GM21360 (cell line): ENCODE data around the gene PURA.
A peak's percentile ranks its signal among the peaks of the same experiment; 100 is the strongest.
"Not testable (repeated sequence)": the region's sequence is repeated elsewhere in the genome, so short reads cannot be mapped to it uniquely, and the experiment has no call there.

Source experiments
- ATAC-seq: cut with Tn5 transposase; IDR thresholded peaks from one replicate; pipeline ENCODE4 v1.9.1; 2021; ENCODE audit warnings: mild to moderate bottlenecking, moderate library complexity; ENCODE audit not compliant: unreplicated experiment

PURA gene

DNA sequence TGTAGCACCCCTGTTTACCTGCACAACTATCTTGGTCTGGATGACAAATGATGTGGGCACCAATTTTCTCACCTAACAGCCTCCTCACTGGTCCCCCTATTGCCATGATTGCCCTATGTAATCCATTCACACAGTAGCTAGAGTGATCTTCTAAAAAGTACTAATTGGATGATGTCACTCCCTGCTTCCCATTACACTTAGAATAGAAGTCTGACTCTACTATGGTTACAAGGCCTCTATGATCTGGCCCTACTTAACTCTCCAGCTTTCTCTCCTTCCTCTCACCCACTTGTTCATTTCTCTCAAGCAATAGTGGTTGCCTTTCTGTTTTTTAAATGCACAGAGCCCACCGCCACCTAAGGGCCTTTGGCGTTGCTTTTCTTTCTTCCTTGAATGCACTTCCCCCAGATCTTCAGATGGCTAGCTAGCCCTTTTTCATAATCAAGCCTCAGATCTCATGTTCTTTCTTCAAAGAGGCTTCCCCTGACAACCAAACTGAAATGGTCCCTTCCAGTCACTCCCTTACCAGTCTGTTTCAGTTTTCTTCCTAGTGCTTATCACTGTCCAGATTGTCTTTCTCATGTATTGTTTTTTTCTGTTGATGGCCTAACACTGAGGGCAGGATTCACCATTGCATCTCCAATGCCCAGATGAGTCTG, 20.5 kb downstream of the PURA start:
- no peak for ATAC-seq

DNA sequence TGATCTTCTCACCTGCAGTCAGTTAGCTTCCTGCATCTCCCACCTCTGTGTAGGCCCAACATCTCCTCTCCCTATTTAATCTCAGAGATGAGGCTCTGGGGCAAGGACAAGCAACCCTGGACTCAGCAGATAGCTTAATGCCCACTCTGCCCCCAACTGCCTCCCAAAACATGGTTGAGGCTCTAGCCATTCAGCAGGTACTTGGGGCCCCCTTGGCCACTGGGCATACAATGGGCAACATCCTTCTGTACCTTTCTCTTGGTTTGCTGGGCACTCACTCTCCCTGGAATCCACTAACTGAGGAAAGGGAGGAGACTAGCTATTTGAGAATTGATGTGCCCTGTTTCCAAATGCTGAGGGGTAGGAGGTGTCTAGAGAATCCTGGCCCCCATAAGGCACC, 21.2 kb downstream of the PURA start:
- no peak for ATAC-seq

DNA sequence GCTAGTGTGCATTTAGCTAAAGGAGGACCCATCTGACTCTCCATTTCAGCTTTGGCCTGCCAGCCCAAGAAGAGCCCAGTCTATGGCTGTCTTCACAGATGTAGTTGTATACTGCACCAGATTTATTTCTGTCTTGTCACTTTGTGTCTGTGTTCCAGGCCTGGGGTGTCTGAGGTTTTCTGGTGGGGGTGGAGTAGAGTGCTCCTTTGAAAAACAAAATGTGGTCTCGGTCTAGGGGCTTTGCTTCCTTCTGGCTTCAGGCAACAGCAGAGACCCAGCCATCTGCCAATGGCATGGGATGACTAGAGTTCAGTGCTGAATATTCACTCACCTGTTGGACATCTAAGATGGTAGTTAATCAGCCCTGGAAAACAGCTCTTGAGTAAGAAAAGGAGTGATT, 22.7 kb downstream of the PURA start:
- ATAC-seq = no peak

DNA sequence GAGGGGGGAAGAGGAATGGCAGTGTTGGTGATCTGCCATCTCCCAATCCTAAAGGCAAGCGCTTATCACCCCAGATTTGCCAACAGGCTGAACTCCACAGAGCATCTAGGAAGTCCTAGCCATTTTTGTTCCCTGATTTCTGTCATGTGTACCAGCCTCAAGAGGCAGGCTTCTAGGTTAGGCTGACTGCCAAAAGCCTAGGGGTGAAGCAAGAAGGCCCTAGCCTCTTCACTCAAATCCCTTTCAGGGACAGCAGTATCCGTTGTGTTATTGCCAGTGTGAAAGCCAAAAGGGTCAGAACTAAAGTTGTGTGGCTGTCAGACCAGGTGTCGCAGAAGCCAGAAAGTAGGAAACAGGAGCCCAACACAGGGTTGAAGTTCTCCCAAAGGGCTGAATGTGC, 26.5 kb downstream of the PURA start:
- ATAC-seq = no peak

DNA sequence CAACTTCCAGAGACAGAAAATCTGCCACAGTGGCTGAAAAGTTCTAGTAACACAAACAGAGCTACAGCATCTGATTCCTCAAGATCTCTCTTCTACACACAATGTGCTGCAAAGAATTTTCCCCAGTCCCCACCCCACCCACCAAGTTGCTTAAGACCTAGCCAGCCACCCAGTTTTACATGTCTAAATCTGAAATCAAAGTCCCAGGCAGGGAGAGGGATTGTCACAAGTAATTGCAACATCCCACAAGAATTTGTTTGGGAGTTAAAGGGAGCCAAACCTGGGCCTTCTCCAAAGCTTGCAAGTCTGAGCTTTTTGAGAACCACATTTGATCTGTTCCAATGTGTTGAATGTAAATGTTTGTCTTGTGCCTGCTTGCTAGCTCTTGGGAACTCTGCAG, 27.3 kb downstream of the PURA start:
- ATAC-seq = no peak

DNA sequence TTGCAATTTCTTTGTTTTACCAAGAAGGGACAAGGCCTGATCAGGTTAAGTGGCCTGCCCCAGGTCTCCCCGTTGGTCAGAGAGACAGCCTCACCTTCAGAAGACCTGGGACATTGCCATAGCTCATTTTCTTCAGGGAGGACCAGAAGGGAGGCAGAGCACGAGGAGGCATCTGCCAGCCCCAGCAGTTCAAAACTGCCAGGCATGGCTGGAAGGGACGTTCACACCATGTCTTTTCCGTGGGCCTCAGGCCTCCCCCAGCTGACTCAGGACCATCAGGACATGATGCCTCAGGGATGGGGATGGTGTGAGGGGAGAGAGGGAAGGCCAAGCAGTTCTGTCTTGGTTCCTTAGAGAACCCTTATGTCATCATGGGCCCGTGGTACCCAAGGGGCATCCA, 28.3 kb downstream of the PURA start:
- ATAC-seq = no peak

DNA sequence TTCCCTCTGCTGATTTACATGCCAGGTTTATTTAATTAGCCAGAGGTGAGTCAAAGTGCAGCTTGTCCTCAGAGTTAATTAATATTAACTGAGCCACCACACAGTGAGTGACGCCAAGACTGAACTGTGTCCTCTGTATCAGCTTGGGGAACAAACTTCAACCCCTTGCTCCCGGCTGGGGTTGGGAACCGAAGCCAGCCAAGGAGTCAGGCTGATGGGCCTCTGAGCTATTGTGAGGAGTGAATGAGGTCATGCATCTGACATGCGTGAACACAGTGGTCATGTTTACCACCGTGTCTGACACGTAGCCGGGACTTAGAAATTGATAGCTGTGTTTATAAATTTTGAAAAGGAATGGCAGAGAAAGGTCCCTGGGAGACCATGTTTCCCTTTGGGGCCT, 28.9 kb downstream of the PURA start:
- no peak for ATAC-seq

DNA sequence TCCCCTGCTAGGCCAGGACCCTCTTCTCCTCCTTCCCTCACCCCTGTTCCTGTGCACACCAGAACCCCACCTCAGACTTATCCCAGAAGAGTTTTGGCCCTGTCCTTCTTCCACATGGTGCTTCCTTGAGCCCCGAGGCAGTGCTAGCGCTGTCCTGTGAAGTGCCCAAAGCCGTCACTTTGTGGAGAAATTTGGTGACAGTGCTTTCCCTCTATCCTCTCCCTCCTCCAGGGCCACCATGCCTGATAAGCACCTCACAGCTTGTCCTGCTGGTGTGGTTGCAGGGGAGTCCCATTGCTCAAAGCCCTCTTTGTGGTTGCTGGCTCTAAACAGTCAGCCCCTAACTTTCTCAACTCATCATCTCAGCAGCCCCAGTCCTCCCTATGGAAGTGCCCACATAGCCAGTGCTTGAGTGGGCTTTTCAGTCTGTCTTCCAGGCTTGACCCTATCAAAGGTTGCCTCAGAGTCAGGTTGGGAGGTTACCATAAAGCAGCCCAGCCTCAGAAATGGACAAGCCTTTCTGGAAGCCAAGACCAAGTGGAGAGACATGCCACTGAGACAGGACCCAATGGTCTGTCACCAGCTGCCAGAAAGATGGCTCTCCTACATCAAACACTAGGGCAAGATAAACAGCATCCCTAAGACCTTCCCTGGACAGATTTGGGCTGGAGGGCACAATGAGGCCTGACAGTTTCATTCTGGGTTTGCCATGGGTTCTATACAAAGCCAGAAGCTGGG, 29.8 kb downstream of the PURA start:
- ATAC-seq = no peak

DNA sequence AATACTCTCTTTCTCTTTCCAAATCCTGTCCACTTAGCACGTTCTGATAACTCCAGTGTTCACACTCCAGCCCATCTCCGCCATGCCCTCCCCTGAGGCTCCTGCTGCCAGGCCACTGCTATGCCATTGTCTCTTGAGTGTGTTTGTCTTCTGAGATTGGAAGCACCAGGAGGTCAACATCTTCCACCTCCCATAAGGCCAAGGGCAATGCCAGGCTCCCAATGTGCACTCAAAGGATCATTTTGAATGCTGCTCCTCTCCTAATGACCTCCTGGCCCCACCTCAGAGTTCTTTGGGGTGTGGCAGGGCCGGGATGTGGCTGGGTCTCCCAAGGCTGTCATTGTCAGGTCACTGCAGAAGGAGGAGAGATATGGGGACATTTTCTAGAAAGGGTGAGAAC, 31.3 kb downstream of the PURA start:
- no peak for ATAC-seq

DNA sequence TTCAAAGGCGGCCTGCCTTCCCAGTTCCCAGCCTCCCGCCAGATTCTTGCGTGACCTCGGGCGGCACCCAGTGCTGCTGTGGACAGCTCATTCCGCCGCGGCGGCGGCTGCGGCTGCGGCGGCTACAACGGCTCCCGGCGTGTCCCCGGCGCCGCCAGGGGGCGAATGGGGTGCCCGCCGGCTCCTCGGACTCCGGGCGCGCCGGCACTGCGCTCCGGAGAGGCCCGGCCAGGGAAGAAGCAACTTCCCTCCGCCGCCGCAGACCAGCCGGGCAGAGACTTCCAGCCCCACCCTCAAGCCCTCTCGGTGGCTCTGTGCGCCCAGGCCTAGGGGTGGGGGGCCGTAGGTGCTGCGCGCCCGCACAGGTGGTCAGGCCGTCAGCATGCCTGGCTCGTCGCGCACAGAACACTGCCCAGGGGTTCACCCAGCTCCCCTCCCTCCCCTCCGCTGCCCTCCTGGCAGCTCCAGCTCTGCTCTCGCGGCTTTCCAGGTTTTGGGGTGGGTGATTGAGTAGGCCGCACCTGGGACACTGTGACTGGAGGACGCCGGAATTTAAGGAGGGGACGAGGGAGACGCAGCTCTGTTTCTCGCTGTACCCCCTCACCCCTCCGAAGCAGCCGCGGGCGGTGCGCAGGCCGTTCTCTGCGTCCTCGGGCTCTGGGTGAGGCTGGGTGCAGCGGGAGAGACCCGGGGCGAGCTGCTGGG, 32.1 kb downstream of the PURA start:
- peak; percentile 69 for ATAC-seq

DNA sequence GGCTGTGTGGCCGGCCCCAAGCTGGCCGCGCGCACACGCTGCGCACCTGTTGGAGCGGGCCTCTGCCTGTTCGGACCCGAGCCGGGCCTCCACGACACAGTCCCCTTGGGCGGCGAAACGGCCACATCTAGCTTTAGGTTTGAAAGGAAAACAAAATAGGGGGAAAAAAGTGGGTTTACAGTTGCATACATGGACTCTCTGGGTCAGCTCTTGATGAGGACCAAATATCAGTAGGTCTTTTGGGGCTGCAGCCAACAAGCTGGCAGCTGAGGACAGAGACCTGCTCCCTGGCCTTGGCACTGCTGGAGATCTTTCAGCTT, 32.6 kb downstream of the PURA start:
- ATAC-seq = no peak

DNA sequence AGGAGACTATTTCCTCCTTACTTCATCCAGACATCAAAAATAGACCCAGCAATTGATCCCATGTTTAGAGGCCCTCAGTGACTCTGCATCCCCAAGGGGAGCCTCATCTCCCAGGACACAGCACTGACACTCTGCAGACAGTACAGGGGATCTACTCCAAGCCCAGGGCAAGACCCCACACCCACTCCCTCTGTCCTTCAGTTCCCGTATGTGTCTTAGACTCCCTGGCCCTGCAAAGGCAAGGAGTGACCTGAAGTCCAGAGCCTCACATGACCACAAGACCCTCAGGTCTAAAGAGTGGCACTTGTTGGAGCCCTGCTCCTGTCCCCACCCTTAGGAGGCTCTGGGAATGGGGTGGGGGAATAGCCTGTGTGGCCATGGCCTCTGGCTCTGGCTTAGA, 33.6 kb downstream of the PURA start:
- ATAC-seq = no peak

DNA sequence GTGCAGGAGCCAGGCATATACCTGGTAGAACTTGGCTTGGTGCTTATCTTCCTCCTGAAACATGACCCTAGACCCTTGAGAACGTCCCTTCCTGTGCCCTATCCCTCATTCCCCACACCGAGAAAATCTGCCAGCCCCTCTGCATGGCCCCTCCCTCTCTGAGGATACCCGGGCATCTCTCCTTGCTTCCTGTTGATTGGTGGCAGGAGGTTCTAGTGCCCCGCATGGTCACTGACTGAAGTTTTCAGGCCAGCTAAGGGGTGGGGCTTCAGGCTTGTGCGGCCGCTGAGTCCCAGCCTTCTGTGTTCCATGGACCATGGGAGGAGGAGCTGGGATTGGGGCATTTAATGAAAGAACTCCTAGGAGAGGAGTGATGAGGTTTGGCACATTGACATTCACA, 34.6 kb downstream of the PURA start:
- ATAC-seq = no peak

DNA sequence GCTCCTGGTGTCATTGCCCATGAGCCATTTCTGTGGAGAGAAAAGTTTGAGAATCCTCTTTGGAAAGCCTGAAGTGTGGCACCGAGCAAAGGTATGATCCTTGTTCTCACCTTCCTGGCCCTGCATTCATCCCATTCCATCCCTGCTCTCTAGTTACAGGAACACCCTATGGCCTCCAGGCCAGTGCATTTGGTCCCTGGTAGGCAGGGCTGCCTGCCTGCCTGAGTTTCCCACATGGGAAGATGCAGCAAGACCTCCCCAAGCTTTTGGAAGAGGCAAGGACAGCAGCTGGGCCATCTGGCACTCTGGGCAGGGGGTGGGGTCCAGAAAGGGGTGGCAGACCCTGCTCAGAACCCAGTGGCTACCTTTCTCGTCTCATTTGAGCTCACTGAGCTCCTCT, 36.3 kb downstream of the PURA start:
- no peak for ATAC-seq

DNA sequence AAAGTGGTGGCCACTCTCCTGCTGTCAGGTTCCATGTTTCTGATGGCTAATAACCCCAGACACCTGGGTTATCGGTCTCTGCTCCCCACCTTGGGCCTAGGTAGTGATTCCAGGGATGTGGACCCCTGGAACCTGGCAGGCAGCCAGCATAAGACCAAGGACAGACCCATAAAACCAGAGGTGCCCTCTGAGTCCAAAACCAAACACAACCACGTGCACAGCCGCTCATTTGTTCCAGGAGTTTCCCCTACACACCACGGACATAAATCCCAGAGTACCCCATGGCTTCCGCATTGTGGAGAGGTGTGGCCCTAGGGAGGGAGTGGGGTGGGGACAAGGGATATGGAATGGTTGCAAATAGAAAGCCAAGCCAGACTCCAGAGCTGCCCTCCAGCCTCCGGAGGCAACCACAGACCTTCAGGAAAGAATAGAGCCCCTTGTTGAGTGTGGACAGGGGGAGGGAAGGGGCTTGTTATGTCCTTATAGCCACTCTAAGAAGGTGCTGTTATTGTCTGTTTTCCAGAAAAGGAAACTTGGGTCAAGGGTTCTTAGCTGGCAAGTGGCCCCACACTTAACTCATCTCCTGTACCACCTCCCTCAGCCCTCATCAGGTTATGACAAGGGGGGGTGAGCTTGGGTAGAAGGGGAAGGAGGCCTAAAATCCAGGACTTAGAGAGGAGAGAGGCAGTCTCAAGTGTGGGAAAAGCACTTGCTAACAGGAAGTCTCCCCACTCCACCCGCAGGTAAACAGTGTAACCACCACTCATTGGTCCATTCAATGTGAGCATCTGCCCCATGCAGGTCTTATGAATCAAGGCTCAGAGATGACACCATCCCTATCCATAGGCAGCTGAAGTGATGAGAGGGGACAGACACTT, 37.5 kb downstream of the PURA start:
- no peak for ATAC-seq

DNA sequence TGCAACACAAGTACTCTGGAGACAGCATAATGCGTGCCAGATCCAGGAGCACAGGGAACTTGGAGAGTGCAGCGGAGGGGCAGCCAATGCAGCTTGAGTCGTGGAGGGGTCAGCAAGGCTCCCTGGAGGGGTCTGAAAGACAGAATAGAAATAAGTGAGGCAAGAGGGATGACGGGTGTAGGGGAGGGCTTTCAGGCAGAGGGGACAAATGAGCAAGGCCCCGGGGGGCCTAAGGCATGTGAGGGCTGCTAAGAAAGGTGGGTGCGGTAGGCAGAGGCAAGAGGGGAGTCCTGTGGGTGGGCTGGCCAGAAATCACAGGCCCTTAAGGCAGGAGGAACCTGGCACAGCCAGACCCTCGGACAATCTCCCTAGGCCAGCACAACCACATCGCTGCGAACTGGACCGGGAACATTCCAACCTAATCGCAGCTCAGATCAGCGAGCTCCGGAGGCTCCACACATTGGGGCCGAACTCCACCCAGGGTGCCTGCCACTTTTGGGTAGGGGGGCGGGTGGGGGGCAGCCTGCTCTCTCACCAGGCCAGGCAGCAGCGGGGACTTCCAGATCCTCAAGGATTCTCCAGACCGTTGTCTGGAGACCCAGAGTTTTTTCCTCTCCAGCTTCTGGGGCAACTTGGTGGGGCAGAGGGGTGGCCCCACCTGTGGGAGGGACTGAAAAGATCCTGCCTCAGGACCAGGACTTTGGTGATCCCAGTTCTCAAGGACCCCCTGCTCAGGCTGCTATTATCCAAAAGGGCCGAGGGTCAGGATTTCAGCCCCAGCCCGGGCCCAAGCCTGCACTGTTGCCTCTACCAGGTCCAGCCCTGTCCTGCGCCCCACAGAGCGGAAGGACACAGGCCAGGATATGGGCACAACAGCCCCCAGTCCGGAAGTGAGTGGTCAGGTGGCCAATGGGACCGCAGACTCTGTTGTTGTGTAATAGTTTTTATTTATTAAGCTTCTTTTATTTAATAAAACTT, 38.4 kb downstream of the PURA start:
- no peak for ATAC-seq

DNA sequence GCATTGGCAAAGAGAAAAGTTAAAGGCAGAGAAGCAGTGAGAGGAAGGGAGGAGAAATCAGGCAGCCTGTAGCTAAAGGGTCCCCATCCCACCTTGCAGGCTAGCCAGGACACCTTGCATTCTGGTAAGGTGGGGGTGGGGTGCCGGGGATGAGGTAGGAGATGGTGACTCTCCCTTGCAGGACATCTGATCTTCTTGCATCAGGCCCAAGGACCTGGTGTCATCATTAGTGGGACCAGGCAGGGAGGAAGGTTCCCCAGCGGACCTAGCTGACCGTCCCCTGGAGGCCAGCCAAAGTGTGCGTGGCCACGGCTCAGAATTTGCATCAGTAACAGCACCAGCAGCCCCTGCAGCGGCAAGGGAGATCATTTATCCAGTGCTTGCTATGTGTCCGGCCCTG, 39.3 kb downstream of the PURA start:
- ATAC-seq = no peak

DNA sequence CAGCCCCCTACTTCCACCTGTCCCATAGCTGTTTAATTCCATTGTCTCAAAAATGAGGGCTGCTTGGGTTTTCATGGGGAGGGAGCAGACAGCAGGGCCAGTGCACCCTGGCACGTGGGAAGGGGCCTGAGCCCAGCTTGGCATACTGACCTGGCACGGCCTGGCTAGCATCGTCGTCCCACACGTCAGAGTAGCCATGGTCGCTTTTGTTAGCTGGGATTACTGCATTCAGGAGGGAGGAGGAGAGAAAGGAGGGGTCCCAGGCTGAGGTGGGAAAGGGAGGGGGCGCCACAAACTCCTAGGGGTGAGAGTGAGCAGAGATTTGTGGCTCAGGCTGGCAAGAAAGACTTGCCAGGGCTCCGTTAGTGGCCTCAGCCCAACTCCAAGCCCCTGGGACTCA, 40.0 kb downstream of the PURA start:
- no peak for ATAC-seq

DNA sequence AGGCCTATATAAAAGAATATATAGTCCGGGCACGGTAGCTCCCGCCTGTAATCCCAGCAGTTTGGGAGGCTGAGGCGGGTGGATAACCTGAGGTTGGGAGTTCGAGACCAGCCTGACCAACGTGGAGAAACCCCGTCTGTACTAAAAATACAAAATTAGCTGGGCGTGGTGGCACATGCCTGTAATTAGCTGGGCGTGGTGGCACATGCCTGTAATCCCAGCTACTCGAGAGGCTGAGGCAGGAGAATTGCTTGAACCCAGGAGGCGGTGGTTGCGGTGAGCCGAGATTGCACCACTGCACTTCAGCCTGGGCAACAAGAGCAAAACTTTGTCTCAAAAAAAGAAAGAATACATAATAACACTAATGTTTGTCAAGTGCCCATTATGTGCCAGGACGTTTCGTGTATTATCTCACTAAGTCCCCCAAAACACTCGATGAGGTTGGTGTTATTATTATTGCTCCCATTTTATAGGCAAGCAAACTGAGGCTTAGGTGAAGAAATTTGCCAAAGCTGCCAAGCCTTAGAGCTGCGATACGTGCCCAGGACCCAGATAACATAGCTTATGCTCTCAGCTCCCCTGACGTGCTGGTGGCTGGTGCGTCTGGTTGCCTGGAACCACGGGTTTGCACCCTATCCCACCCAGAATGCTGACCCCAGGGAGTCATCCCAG, 40.9 kb downstream of the PURA start:
- ATAC-seq = not testable (repeated sequence)
